ENCODE measurements around the gene CCL19.
A peak's percentile ranks its signal among the peaks of the same experiment; 100 is the strongest.

The CCL19 gene

GRCh38 chr9:34662526-34663302 is 28.4 kb downstream of the CCL19 start, which contains the start of gene CCL27:
CCL27 (minus strand) TSS chr9:34662657; CDS start chr9:34662633, 24 bp downstream.
- Histone ChIP-seq H3K9me3 (ENCODE audit: insufficient read depth, low read depth, low read length) (no peaks in the 10 kb centered on the region), H2BK5ac (ENCODE audit: low read depth, low read length, poor library complexity) (no peak within 1 kb of the TSS), H3K4ac (ENCODE audit: low read depth, low read length) (no peak within 1 kb of the TSS), H2AK5ac (ENCODE audit: low read length) (no peak within 1 kb of the TSS), H2BK12ac (ENCODE audit: low read length) (no peak within 1 kb of the TSS), H3K4me1 (ENCODE audit: control insufficient read depth in 1 of 2, insufficient read depth in 2 of 2, low read length in 2 of 2) (peaks cover 5 to 8% of the 10 kb centered on the region in 2 experiments), H2AFZ (ENCODE audit: insufficient read depth, low read length, poor library complexity) (no peak within 1 kb of the TSS), H3K79me2 (ENCODE audit: control insufficient read depth, insufficient read depth, low read length, poor library complexity) (peaks cover 5% of the 10 kb centered on the region), H3K36me3 (ENCODE audit: control insufficient read depth in 1 of 2, insufficient read depth in 2 of 2, low read length in 2 of 2) (peaks cover 0 to 3% of the 10 kb centered on the region in 2 experiments), H3K4me2 (ENCODE audit: low read length) (no peak within 1 kb of the TSS), H3K9ac (ENCODE audit: low read length) (no peak within 1 kb of the TSS), H3K4me3 (ENCODE audit: low read depth, low read length) (no peak within 1 kb of the TSS), H3K27ac (ENCODE audit: low read depth, low read length) (no peak within 1 kb of the TSS), H4K91ac (ENCODE audit: low read depth, low read length) (no peak within 1 kb of the TSS), H2BK120ac (ENCODE audit: insufficient read depth, low read length, poor library complexity) (no peak within 1 kb of the TSS), H4K8ac (ENCODE audit: low read depth, low read length) (no peak within 1 kb of the TSS), H3K18ac (ENCODE audit: low read length) (no peak within 1 kb of the TSS), H3K79me1 (ENCODE audit: low read length) (peaks cover 8% of the 10 kb centered on the region), H3K23ac (ENCODE audit: low read length) (no peak within 1 kb of the TSS), H3K14ac (ENCODE audit: low read length) (no peak within 1 kb of the TSS), H4K12ac (ENCODE audit: low read depth, low read length) (no peak within 1 kb of the TSS), H3K27me3 (ENCODE audit: insufficient read depth, low read length) (no peaks in the 10 kb centered on the region)
- DNase-seq: no peak
- WGBS (ENCODE audit: extremely low coverage, insufficient coverage, insufficient read length): no CpG with 5 or more reads among the region's 4 CpGs

DNA sequence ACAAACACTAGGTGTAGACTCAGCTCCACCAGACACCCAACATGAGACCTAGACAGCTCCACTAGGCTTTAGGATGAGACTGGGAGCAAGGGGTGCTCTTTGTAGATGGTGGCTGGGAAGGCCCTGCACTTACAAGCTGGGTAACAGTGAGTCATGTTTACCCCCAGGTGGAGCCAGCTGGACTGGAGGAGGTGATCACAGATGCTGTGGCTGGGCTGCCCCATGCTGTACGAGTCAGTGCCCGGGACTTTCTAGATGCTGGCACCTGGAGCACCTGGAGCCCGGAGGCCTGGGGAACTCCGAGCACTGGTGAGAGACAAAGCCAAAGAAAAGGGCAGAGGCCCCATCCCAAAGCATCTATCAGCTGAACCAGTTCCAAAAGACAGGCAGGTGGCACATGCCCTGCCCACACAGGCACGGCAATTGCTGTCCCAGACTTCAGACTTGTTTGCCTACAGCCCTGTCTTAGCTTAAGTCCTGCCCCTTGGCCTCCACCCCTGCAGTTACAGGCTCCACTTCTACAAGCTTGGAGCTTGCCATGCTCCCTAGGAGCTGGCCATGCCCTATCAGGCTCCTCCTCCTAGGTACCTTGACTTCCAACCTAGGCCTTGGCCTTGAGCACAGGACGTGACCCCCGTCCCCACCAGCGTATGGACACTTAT is 31.4 kb downstream of the CCL19 start:
- no peak overlapping the region for H2BK120ac ChIP-seq (ENCODE audit: insufficient read depth, low read length, poor library complexity)
- no peaks in the 10 kb centered on the region for H3K27me3 ChIP-seq (ENCODE audit: insufficient read depth, low read length)
- H4K91ac ChIP-seq (ENCODE audit: low read depth, low read length): no peak overlapping the region
- H3K79me1 ChIP-seq (ENCODE audit: low read length): no peaks in the 10 kb centered on the region
- peaks cover 3% of the 10 kb centered on the region for H3K9me3 ChIP-seq (ENCODE audit: insufficient read depth, low read depth, low read length)
- no peak overlapping the region for H2AK5ac ChIP-seq (ENCODE audit: low read length)
- no peak overlapping the region for H3K23ac ChIP-seq (ENCODE audit: low read length)
- no peak overlapping the region for H3K18ac ChIP-seq (ENCODE audit: low read length)
- H3K36me3 ChIP-seq (ENCODE audit: control insufficient read depth in 1 of 2, insufficient read depth in 2 of 2, low read length in 2 of 2): peaks cover 0 to 3% of the 10 kb centered on the region in 2 experiments
- no peak overlapping the region for H2BK5ac ChIP-seq (ENCODE audit: low read depth, low read length, poor library complexity)
- peak; percentile 92 to 97 for DNase-seq
- no peak overlapping the region for H3K9ac ChIP-seq (ENCODE audit: low read length)
- H3K4me1 ChIP-seq (ENCODE audit: control insufficient read depth in 1 of 2, insufficient read depth in 2 of 2, low read length in 2 of 2): peaks cover 2 to 3% of the 10 kb centered on the region in 2 experiments
- H3K14ac ChIP-seq (ENCODE audit: low read length): no peak overlapping the region
- H3K4ac ChIP-seq (ENCODE audit: low read depth, low read length): no peak overlapping the region
- no peak overlapping the region for H4K12ac ChIP-seq (ENCODE audit: low read depth, low read length)
- H2BK12ac ChIP-seq (ENCODE audit: low read length): no peak overlapping the region
- no peak overlapping the region for H4K8ac ChIP-seq (ENCODE audit: low read depth, low read length)
- no peak overlapping the region for H3K4me2 ChIP-seq (ENCODE audit: low read length)
- no peak overlapping the region for H3K27ac ChIP-seq (ENCODE audit: low read depth, low read length)
- H3K79me2 ChIP-seq (ENCODE audit: control insufficient read depth, insufficient read depth, low read length, poor library complexity): peaks cover under 1% of the 10 kb centered on the region
- no CpG with 5 or more reads among the region's 8 CpGs for WGBS (ENCODE audit: extremely low coverage, insufficient coverage, insufficient read length)
- H2AFZ ChIP-seq (ENCODE audit: insufficient read depth, low read length, poor library complexity): no peak overlapping the region
- no peak overlapping the region for H3K4me3 ChIP-seq (ENCODE audit: low read depth, low read length)

DNA sequence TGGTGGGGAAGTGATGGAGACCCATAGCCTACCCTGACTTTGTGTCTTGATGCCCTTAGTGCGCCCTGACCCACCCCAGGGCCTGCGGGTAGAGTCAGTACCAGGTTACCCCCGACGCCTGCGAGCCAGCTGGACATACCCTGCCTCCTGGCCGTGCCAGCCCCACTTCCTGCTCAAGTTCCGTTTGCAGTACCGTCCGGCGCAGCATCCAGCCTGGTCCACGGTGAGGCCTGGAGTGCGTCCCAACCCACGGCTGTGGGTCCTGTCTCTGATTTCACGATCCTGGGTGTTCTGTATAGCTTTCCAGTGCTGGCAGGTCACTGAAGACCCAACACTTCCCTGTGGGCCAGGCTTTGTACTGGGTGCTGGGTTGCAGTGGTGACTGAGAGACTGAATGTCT is 32.6 kb downstream of the CCL19 start:
- WGBS (ENCODE audit: extremely low coverage, insufficient coverage, insufficient read length): no CpG with 5 or more reads among the region's 14 CpGs
- H2AFZ ChIP-seq (ENCODE audit: insufficient read depth, low read length, poor library complexity): no peak overlapping the region
- H2AK5ac ChIP-seq (ENCODE audit: low read length): no peak overlapping the region
- no peak overlapping the region for H2BK120ac ChIP-seq (ENCODE audit: insufficient read depth, low read length, poor library complexity)
- H3K18ac ChIP-seq (ENCODE audit: low read length): no peak overlapping the region
- H3K14ac ChIP-seq (ENCODE audit: low read length): no peak overlapping the region
- H4K12ac ChIP-seq (ENCODE audit: low read depth, low read length): no peak overlapping the region
- no peaks in the 10 kb centered on the region for H3K27me3 ChIP-seq (ENCODE audit: insufficient read depth, low read length)
- no peak overlapping the region for H3K23ac ChIP-seq (ENCODE audit: low read length)
- peaks cover 0 to 3% of the 10 kb centered on the region in 2 experiments for H3K36me3 ChIP-seq (ENCODE audit: control insufficient read depth in 1 of 2, insufficient read depth in 2 of 2, low read length in 2 of 2)
- no peak overlapping the region for H2BK5ac ChIP-seq (ENCODE audit: low read depth, low read length, poor library complexity)
- DNase-seq: no peak
- H3K4me3 ChIP-seq (ENCODE audit: low read depth, low read length): peak overlapping the region; percentile 34
- H3K9ac ChIP-seq (ENCODE audit: low read length): no peak overlapping the region
- peaks cover 1% of the 10 kb centered on the region for H3K79me1 ChIP-seq (ENCODE audit: low read length)
- H3K27ac ChIP-seq (ENCODE audit: low read depth, low read length): no peak overlapping the region
- H3K4me1 ChIP-seq (ENCODE audit: control insufficient read depth in 1 of 2, insufficient read depth in 2 of 2, low read length in 2 of 2): peaks cover 2 to 5% of the 10 kb centered on the region in 2 experiments
- H2BK12ac ChIP-seq (ENCODE audit: low read length): no peak overlapping the region
- peaks cover 3% of the 10 kb centered on the region for H3K9me3 ChIP-seq (ENCODE audit: insufficient read depth, low read depth, low read length)
- H4K91ac ChIP-seq (ENCODE audit: low read depth, low read length): no peak overlapping the region
- no peak overlapping the region for H3K4me2 ChIP-seq (ENCODE audit: low read length)
- H3K79me2 ChIP-seq (ENCODE audit: control insufficient read depth, insufficient read depth, low read length, poor library complexity): no peaks in the 10 kb centered on the region
- no peak overlapping the region for H3K4ac ChIP-seq (ENCODE audit: low read depth, low read length)
- H4K8ac ChIP-seq (ENCODE audit: low read depth, low read length): no peak overlapping the region

DNA sequence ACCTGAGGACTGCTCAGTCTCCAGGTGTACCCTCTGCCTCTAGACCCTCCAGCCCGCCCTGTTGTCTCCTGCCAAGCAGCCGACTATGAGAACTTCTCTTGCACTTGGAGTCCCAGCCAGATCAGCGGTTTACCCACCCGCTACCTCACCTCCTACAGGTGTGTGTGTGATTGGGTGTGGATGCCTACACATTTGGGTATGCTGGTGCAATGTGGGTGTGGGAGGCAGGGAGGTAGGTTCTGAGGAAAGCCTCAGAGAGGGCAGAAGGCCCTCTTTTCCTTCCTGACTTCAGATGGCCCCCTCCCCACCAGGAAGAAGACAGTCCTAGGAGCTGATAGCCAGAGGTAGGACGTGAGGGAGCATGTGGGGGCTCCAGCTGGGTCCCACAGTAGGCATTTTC is 34.1 kb downstream of the CCL19 start:
- Histone ChIP-seq H3K79me2 (ENCODE audit: control insufficient read depth, insufficient read depth, low read length, poor library complexity) (no peaks in the 10 kb centered on the region), H3K4me2 (ENCODE audit: low read length) (no peak overlapping the region), H3K4me1 (ENCODE audit: control insufficient read depth in 1 of 2, insufficient read depth in 2 of 2, low read length in 2 of 2) (peaks cover 16 to 18% of the 10 kb centered on the region in 2 experiments), H4K8ac (ENCODE audit: low read depth, low read length) (no peak overlapping the region), H3K4ac (ENCODE audit: low read depth, low read length) (no peak overlapping the region), H3K18ac (ENCODE audit: low read length) (no peak overlapping the region), H3K27me3 (ENCODE audit: insufficient read depth, low read length) (no peaks in the 10 kb centered on the region), H3K27ac (ENCODE audit: low read depth, low read length) (no peak overlapping the region), H3K4me3 (ENCODE audit: low read depth, low read length) (no peak overlapping the region), H3K9ac (ENCODE audit: low read length) (no peak overlapping the region), H3K36me3 (ENCODE audit: control insufficient read depth in 1 of 2, insufficient read depth in 2 of 2, low read length in 2 of 2) (peaks cover 0 to 3% of the 10 kb centered on the region in 2 experiments), H2AFZ (ENCODE audit: insufficient read depth, low read length, poor library complexity) (no peak overlapping the region), H2AK5ac (ENCODE audit: low read length) (no peak overlapping the region), H3K14ac (ENCODE audit: low read length) (no peak overlapping the region), H3K23ac (ENCODE audit: low read length) (no peak overlapping the region), H3K9me3 (ENCODE audit: insufficient read depth, low read depth, low read length) (peaks cover 3% of the 10 kb centered on the region), H2BK12ac (ENCODE audit: low read length) (no peak overlapping the region), H4K91ac (ENCODE audit: low read depth, low read length) (no peak overlapping the region), H4K12ac (ENCODE audit: low read depth, low read length) (no peak overlapping the region), H2BK120ac (ENCODE audit: insufficient read depth, low read length, poor library complexity) (no peak overlapping the region), H2BK5ac (ENCODE audit: low read depth, low read length, poor library complexity) (no peak overlapping the region), H3K79me1 (ENCODE audit: low read length) (peaks cover 3% of the 10 kb centered on the region)
- no CpG with 5 or more reads among the region's 5 CpGs for WGBS (ENCODE audit: extremely low coverage, insufficient coverage, insufficient read length)
- DNase-seq: no peak

Data from trophoblast cell (in vitro differentiated cells and primary cell).